Heart right ventricle (tissue), 16 donors: ENCODE results near the gene MADD. TPM values are rescaled to one million over a fixed set of nuclear protein-coding genes. Genes with fewer than 3 reads are reported as not detected.

Source experiments
- ATAC-seq, 8 donors: fragments of 200-7000 bp; cut with Tn5 transposase; one replicate each; pipeline ENCODE4 v1.9.1; 2020; ENCODE audit warnings: mild to moderate bottlenecking in 8 of 8, moderate library complexity in 8 of 8, moderate number of reproducible peaks in 1 of 8
- DNase-seq, 2 donors: peaks; one replicate each; pipeline ENCODE4 v3.0.0-alpha.2; 2020
- H3K27ac ChIP-seq, 10 donors: fragments of 200-600 bp; sonication (generic) in 2 of 10; one replicate each; pipeline versions ENCODE4 v1.5.0 to v1.8.0; 2020 to 2022; ENCODE audit warnings: mild to moderate bottlenecking in 3 of 10
- H3K27me3 ChIP-seq, 7 donors: fragments of 200-600 bp; one replicate each; pipeline ENCODE4 v1.8.0; 2021 to 2022; ENCODE audit warnings: mild to moderate bottlenecking in 2 of 7
- H3K36me3 ChIP-seq, 9 donors: fragments of 200-600 bp; sonication (generic) in 1 of 9; one replicate each; pipeline versions ENCODE4 v1.5.0 to v1.8.0; 2020 to 2022; ENCODE audit warnings: mild to moderate bottlenecking in 2 of 9
- H3K4me1 ChIP-seq, 9 donors: fragments of 200-600 bp; sonication (generic) in 1 of 9; one replicate each; pipeline versions ENCODE4 v1.5.0 to v1.8.0; 2020 to 2022; ENCODE audit warnings: mild to moderate bottlenecking in 4 of 9
- H3K4me3 ChIP-seq, 10 donors: fragments of 200-600 bp; sonication (generic) in 2 of 10; one replicate each; pipeline versions ENCODE4 v1.5.0 to v1.8.0; 2020 to 2022; ENCODE audit warnings: mild to moderate bottlenecking in 7 of 10, moderate library complexity in 2 of 10
- H3K9me3 ChIP-seq, 11 donors: fragments of 200-600 bp in 10 of 11; sonication (generic) in 2 of 11; one replicate each; pipeline versions ENCODE4 v1.5.0 to v1.8.0; 2013 to 2022; ENCODE audit warnings: mild to moderate bottlenecking in 2 of 11, control low read depth in 1 of 11, moderate library complexity in 1 of 11
- WGBS, 2 donors: extraction: QIAGEN DNeasy Blood & Tissue Kit; methylation state at CpG; one replicate each; pipeline ENCODE4 v1.1.7; 2013; ENCODE audit warnings: inconsistent platforms in 1 of 2; 5-methylcytosine and 5-hydroxymethylcytosine counted together
- intact Hi-C, 10 donors: fragments of 100-400 bp; cut with DNase I; formaldehyde crosslinking; loops; one replicate each; pipeline versions ENCODE4 v1.11.1 to v1.14.2; 2022
- polyA plus RNA-seq, 2 donors: library from polyadenylated mRNA; stranded (reverse); fragments of 200-250 nt; gene quantifications; one replicate each; pipeline ENCODE4 v1.2.3, GENCODE V29; 2013
- total RNA-seq, 10 donors: library from RNA; stranded (reverse); fragmentation: NEBNext Ultra II Directional in 3 of 10; extraction: Animal tissue kit (Norgen Biotek cat#: 25700) in 3 of 10; gene quantifications; one replicate each; pipeline versions ENCODE4 v1.2.1 to v1.2.4, GENCODE V29; 2021 to 2023
- TF ChIP-seq, protein P1 (sequence below), 9 donors: fragments of 200-600 bp; sonication (generic) in 2 of 9; IDR thresholded peaks; one replicate each; pipeline versions ENCODE4 v1.5.0 to v1.8.0; 2021 to 2022; ENCODE audit warnings: antibody characterized with exemption in 9 of 9, mild to moderate bottlenecking in 5 of 9, moderate library complexity in 1 of 9
- donor health status: Arrhythmogenic right ventricular cardiomyopathy.
- donor health status: ischemic (EF 13 %, LVEDD 7.1; RV severe dilation, severe dysfunction).
- donor health status: healthy with polysubstance abuse.
- donor health status: DM: no; HTN: yes; CAD: no.
- donor health status: DM: no; HTN: no; CAD: no.
- donor health status: ischemic (EF 25% LVEDD 6.9; RV normal size, moderate dysfunction).
- donor health status: ischemic (EF 25% LVEDD 5.7; RV mildly dilated, moderate dysfunction).
- donor health status: healthy.
- donor health status: DM: yes; HTN: yes; CAD: no.
- donor health status: Ischemic cardiomyopathy.
- donor health status: ischemic (EF 35%, LVEDD 5.7; RV mildly dilated, moderate dysfunction).
- donor health status: nonischemic (EF 11% LVEDD 7.7; RV severe dilation, severe dysfunction).
- donor health status: DM: yes; HTN: yes; CAD: no.
- donor health status: PGD.
- donor health status: ischemic (EF 29% LVEDD 5.4; RV normal size, mild dysfunction).
- donor health status: nonischemic (EF 23%, LVEDD 6.1; RV moderate dilation, normal function).

The MADD gene
- total and polyA plus RNA-seq, 12 donors, result 23.8 to 54.8 (median 35.4) TPM

DNA sequence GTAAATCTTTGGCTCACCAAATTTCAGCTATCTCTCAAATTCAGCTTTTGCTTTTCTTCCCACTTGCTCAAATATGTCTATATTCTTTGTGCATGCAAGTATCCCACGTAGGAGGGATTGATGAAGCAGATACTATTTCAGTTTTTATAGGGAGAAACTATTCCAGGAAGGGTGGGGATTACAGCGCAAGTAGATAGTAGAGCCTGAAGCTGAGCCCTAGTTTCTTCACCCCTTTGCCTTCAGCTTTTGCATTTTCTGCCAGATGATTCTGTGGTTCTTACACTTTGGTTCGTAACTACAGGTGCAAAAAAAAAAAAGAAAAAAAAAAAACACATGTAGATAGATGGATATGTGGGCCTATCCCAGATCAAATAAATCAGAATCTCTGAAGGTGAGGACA, 18.2 kb upstream of the MADD start:
- WGBS, 2 donors, result 84% methylated on average over 3 of the region's 3 CpGs
- Histone ChIP-seq H3K9me3 (no peaks in the 10 kb centered on the region), H3K27me3 (no peaks in the 10 kb centered on the region), H3K4me1 (peaks cover 23 to 65% (median 57%) of the 10 kb centered on the region in 9 donors), H3K36me3 (peaks cover 0 to 9% (median 0%) of the 10 kb centered on the region in 9 donors), H3K27ac (no peak overlapping the region), H3K4me3 (no peak overlapping the region)
- intact Hi-C loops, result no loop called here
- no peak for ATAC-seq
- no peak for DNase-seq
- TF ChIP-seq, protein P1, sequence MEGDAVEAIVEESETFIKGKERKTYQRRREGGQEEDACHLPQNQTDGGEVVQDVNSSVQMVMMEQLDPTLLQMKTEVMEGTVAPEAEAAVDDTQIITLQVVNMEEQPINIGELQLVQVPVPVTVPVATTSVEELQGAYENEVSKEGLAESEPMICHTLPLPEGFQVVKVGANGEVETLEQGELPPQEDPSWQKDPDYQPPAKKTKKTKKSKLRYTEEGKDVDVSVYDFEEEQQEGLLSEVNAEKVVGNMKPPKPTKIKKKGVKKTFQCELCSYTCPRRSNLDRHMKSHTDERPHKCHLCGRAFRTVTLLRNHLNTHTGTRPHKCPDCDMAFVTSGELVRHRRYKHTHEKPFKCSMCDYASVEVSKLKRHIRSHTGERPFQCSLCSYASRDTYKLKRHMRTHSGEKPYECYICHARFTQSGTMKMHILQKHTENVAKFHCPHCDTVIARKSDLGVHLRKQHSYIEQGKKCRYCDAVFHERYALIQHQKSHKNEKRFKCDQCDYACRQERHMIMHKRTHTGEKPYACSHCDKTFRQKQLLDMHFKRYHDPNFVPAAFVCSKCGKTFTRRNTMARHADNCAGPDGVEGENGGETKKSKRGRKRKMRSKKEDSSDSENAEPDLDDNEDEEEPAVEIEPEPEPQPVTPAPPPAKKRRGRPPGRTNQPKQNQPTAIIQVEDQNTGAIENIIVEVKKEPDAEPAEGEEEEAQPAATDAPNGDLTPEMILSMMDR (IDR thresholded peaks at IDR 0.05), result no peak

- DNase-seq, result no peak
- peak overlapping the region in 9 of 10 donors; percentile 53 to 89 (median 84) for H3K27ac ChIP-seq
- H3K4me1 ChIP-seq, result peaks cover 17 to 70% (median 62%) of the 10 kb centered on the region in 9 donors
- H3K36me3 ChIP-seq, result no peaks in the 10 kb centered on the region
- intact Hi-C loops, result no loop called here
- 87 to 91% methylated on average over 2 of the region's 2 CpGs for WGBS, 2 donors
- no peaks in the 10 kb centered on the region for H3K27me3 ChIP-seq
- no peak overlapping the region for H3K4me3 ChIP-seq
- no peaks in the 10 kb centered on the region for H3K9me3 ChIP-seq
- ATAC-seq, result no peak
- TF ChIP-seq, protein P1 (IDR thresholded peaks at IDR 0.05), result no peak
Measured at GRCh38 chr11:47253660-47254059, 16.3 kb upstream of the MADD start.

- DNase-seq (no peak), ATAC-seq (peak in 5 of 8 donors; percentile 1 to 24 (median 6))
- Histone ChIP-seq H3K4me1 (peaks cover 22 to 73% (median 67%) of the 10 kb centered on the region in 9 donors), H3K9me3 (no peaks in the 10 kb centered on the region), H3K4me3 (peak overlapping the region in 1 of 10 donors; percentile 20), H3K27ac (peak overlapping the region; percentile 53 to 89 (median 84)), H3K27me3 (no peaks in the 10 kb centered on the region), H3K36me3 (no peaks in the 10 kb centered on the region)
- TF ChIP-seq, protein P1 (IDR thresholded peaks at IDR 0.05), result no peak
- WGBS, 2 donors, result 45 to 61% methylated on average over 3 of the region's 3 CpGs
- intact Hi-C loops, result no loop called here
Measured at GRCh38 chr11:47254386-47254785, 15.5 kb upstream of the MADD start.

DNA sequence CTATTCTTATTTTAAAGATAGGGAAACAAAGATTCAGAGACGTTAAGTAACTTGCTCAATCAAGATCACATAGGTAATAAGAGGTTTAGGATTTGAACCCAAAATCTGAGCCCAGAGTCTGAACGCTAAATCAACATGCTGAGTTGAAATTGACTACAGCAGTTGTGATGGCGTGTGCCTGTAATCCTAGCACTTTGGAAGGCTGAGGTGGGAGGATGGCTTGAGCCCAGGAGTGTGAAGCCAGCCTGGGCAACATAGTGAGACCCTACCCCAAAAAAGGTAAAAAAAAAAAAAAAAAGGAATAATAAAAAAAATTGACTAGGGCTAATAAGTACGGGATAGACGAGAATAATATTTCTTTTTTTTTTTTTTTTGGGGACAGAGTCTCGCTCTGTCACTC, 13.6 kb upstream of the MADD start:
- peaks cover 24 to 76% (median 68%) of the 10 kb centered on the region in 9 donors for H3K4me1 ChIP-seq
- H3K4me3 ChIP-seq, result no peak overlapping the region
- TF ChIP-seq, protein P1 (IDR thresholded peaks at IDR 0.05), result no peak
- intact Hi-C loops, result loop anchor here in 7 of 10 donors (5.0 kb wide), 3 partner anchors 39 to 101 kb away; partner anchors contain the start of gene ARFGAP2 (in 5 of the 7)
- H3K9me3 ChIP-seq, result no peaks in the 10 kb centered on the region
- H3K36me3 ChIP-seq, result peaks cover 0 to 3% (median 0%) of the 10 kb centered on the region in 9 donors
- no peaks in the 10 kb centered on the region for H3K27me3 ChIP-seq
- DNase-seq (no peak), ATAC-seq (no peak)
- peak overlapping the region in 8 of 10 donors; percentile 78 to 89 (median 84) for H3K27ac ChIP-seq
- 90 to 92% methylated on average over 6 of the region's 6 CpGs for WGBS, 2 donors
